A549 (cell line): ENCODE data around the gene PAX4. TPM values are rescaled to one million over a fixed set of nuclear protein-coding genes. Genes with fewer than 3 reads are reported as not detected.

Source experiments
- ATAC-seq, 2 experiments: fragments of 200-7000 bp in 1 of 2; fragments of >200 bp in 1 of 2; cut with Nextera tagmentation in 1 of 2; cut with Tn5 transposase in 1 of 2; 3 replicates each; pipeline versions ENCODE4 v1.8.0 to v1.9.1; 2018 to 2020; ENCODE audit warnings: mild to moderate bottlenecking in 1 of 2, moderate library complexity in 1 of 2
- CTCF ChIA-PET: fragments of 300-600 bp; sonication (Branson Sonifier 250); formaldehyde crosslinking; extraction: SDS; loops from one replicate; lab custom pipeline; 2021; ENCODE audit warnings: antibody characterized with exemption, inconsistent platforms; lab: Yijun Ruan, JAX
- POLR2A ChIA-PET: fragments of 350-600 bp; formaldehyde crosslinking; extraction: SDS; loops from one replicate; lab custom pipeline; 2021; ENCODE audit warnings: antibody characterized with exemption, inconsistent platforms; lab: Yijun Ruan, JAX
- DNase-seq, 2 experiments: peaks; one replicate each; pipeline versions ENCODE4 v3.0.0 to v3.0.0-alpha.2; 2011 to 2016; ENCODE audit warnings: low read depth in 1 of 2, low spot score in 1 of 2
- FAIRE-seq: peaks from 2 replicates; lab custom pipeline; 2011; peaks lifted over from hg19 to GRCh38; lab: Jason Lieb, UNC
- H3K27ac ChIP-seq, 2 experiments: fragments of >200 bp; sonication (Bioruptor Twin); formaldehyde crosslinking; 3 replicates each; pipeline ENCODE4 v1.5.1; 2016 to 2017
- H3K4me1 ChIP-seq: fragments of >200 bp; sonication (Bioruptor Twin); formaldehyde crosslinking; 3 replicates; pipeline ENCODE4 v1.6.1; 2016
- H3K4me2 ChIP-seq: fragments of >200 bp; sonication (Bioruptor Twin); formaldehyde crosslinking; 3 replicates; pipeline ENCODE4 v1.6.1; 2016
- H3K4me3 ChIP-seq: fragments of >200 bp; sonication (Bioruptor Twin); formaldehyde crosslinking; 3 replicates; pipeline ENCODE4 v1.5.1; 2016
- H3K9me3 ChIP-seq: fragments of >200 bp; sonication (Bioruptor Twin); formaldehyde crosslinking; 3 replicates; pipeline ENCODE4 v1.6.1; 2016
- BCL3 ChIP-seq: fragments of >200 bp; sonication (Bioruptor Twin); formaldehyde crosslinking; IDR thresholded peaks from 3 replicates; pipeline ENCODE4 v1.6.1; 2016
- BHLHE40 ChIP-seq: IDR thresholded peaks from 2 replicates; pipeline ENCODE4 v1.6.1; 2012; ENCODE audit warnings: low read depth, low read length, inconsistent platforms
- CBX2 ChIP-seq: fragments of 200-600 bp; sonication (generic); IDR thresholded peaks from 2 replicates; pipeline ENCODE4 v1.6.1; 2016; ENCODE audit warnings: low read depth, mild to moderate bottlenecking, borderline replicate concordance
- CEBPB ChIP-seq, 2 experiments: fragments of >200 bp in 1 of 2; sonication (Bioruptor Twin) in 1 of 2; formaldehyde crosslinking in 1 of 2; IDR thresholded peaks; 2 replicates each; pipeline ENCODE4 v1.6.1; 2012 to 2016
- CHD2 ChIP-seq: fragments of 150-350 bp; IDR thresholded peaks from 2 replicates; pipeline ENCODE4 v1.6.1; 2014; ENCODE audit warnings: low read length; ENCODE audit not compliant: partially characterized antibody
- CTCF ChIP-seq: fragments of >200 bp; sonication (Bioruptor Twin); formaldehyde crosslinking; IDR thresholded peaks from 3 replicates; pipeline ENCODE4 v1.5.1; 2016
- E2F6 ChIP-seq: IDR thresholded peaks from 2 replicates; pipeline ENCODE4 v1.6.1; 2012; ENCODE audit warnings: low read depth, borderline replicate concordance
- ELK1 ChIP-seq: fragments of 150-350 bp; IDR thresholded peaks from 2 replicates; pipeline ENCODE4 v1.6.1; 2014; ENCODE audit warnings: low read depth, mild to moderate bottlenecking, low read length
- FOSB ChIP-seq: fragments of 250-450 bp; sonication (Bioruptor Pico); IDR thresholded peaks from 2 replicates; pipeline ENCODE4 v1.5.0; 2020; ENCODE audit warnings: mild to moderate bottlenecking, moderate library complexity
- GATA3 ChIP-seq: IDR thresholded peaks from 2 replicates; pipeline ENCODE4 v1.6.1; 2012; ENCODE audit warnings: borderline replicate concordance
- HDAC2 ChIP-seq: fragments of 200-600 bp; sonication (generic); IDR thresholded peaks from 2 replicates; pipeline ENCODE4 v1.6.1; 2016
- HES2 ChIP-seq: fragments of >200 bp; sonication (Bioruptor Twin); formaldehyde crosslinking; IDR thresholded peaks from 2 replicates; pipeline ENCODE4 v1.6.1; 2016
- HEYL ChIP-seq: fragments of 250-450 bp; sonication (Bioruptor Pico); IDR thresholded peaks from 2 replicates; pipeline ENCODE4 v1.8.0; 2021; ENCODE audit warnings: mild to moderate bottlenecking, moderate library complexity
- HOXB13 ChIP-seq: fragments of 250-450 bp; sonication (Bioruptor Pico); IDR thresholded peaks from 2 replicates; pipeline ENCODE4 v1.5.0; 2020; ENCODE audit warnings: low read depth, mild to moderate bottlenecking, moderate library complexity
- JUN ChIP-seq, 2 experiments: fragments of >200 bp; sonication (Bioruptor Twin); formaldehyde crosslinking; IDR thresholded peaks; 2 replicates in 1 of 2; 3 replicates in 1 of 2; pipeline ENCODE4 v1.6.1; 2016 to 2017
- KDM5A ChIP-seq: fragments of 200-600 bp; sonication (generic); IDR thresholded peaks from 2 replicates; pipeline ENCODE4 v1.6.1; 2016; ENCODE audit warnings: antibody characterized with exemption, mild to moderate bottlenecking
- MAFK ChIP-seq: fragments of 450-650 bp; IDR thresholded peaks from 2 replicates; pipeline ENCODE4 v1.6.1; 2014; ENCODE audit not compliant: partially characterized antibody
- NPAS2 ChIP-seq: fragments of 250-450 bp; sonication (Bioruptor Pico); IDR thresholded peaks from 2 replicates; pipeline ENCODE4 v1.8.0; 2022; ENCODE audit warnings: mild to moderate bottlenecking, moderate library complexity, borderline replicate concordance
- NR3C1 ChIP-seq: fragments of >200 bp; sonication (Bioruptor Twin); formaldehyde crosslinking; IDR thresholded peaks from 3 replicates; pipeline ENCODE4 v1.6.1; 2017
- PBX3 ChIP-seq: IDR thresholded peaks from 2 replicates; pipeline ENCODE4 v1.6.1; 2012
- RAD21 ChIP-seq, 2 experiments: fragments of >200 bp in 1 of 2; sonication (Bioruptor Twin) in 1 of 2; formaldehyde crosslinking in 1 of 2; IDR thresholded peaks in 1 of 2; conservative IDR thresholded peaks in 1 of 2; 2 replicates in 1 of 2; 3 replicates in 1 of 2; pipeline ENCODE4 v1.6.1; 2012 to 2018; ENCODE audit warnings: inconsistent platforms in 1 of 2
- RCOR1 ChIP-seq: fragments of 150-350 bp; IDR thresholded peaks from 2 replicates; pipeline ENCODE4 v1.6.1; 2014; ENCODE audit warnings: antibody characterized with exemption, low read length, low read depth
- REST ChIP-seq: fragments of 200-600 bp; sonication (generic); IDR thresholded peaks from 2 replicates; pipeline ENCODE4 v1.6.1; 2016; ENCODE audit warnings: antibody characterized with exemption, mild to moderate bottlenecking, moderate library complexity
- RNF2 ChIP-seq: fragments of 200-600 bp; sonication (generic); IDR thresholded peaks from 2 replicates; pipeline ENCODE4 v1.6.1; 2016; ENCODE audit warnings: low read depth, mild to moderate bottlenecking, antibody characterized with exemption, moderate library complexity, borderline replicate concordance
- SMC3 ChIP-seq: fragments of >200 bp; sonication (Bioruptor Twin); formaldehyde crosslinking; IDR thresholded peaks from 3 replicates; pipeline ENCODE4 v1.6.1; 2018; ENCODE audit warnings: inconsistent platforms
- TP53 ChIP-seq: fragments of 250-450 bp; sonication (Bioruptor Pico); IDR thresholded peaks from 2 replicates; pipeline ENCODE4 v1.5.0; 2021; ENCODE audit warnings: mild to moderate bottlenecking, moderate library complexity
- USF2 ChIP-seq: fragments of 450-650 bp; IDR thresholded peaks from 2 replicates; pipeline ENCODE4 v1.6.1; 2014; ENCODE audit warnings: antibody characterized with exemption
- ZC3H11A ChIP-seq: fragments of 450-650 bp; IDR thresholded peaks from 2 replicates; pipeline ENCODE4 v1.6.1; 2014; ENCODE audit warnings: antibody characterized with exemption, mild to moderate bottlenecking
- ZSCAN20 ChIP-seq: fragments of 250-450 bp; sonication (Bioruptor Pico); IDR thresholded peaks from 2 replicates; pipeline ENCODE4 v1.8.0; 2022; ENCODE audit warnings: mild to moderate bottlenecking, moderate library complexity
- WGBS: methylation state at CpG from one replicate; pipeline ENCODE4 v1.1.6; 2017; ENCODE audit errors: missing lambda C conversion rate; 5-methylcytosine and 5-hydroxymethylcytosine counted together
- polyA plus RNA-seq, 4 experiments: library from polyadenylated mRNA; depleted of rRNA in 3 of 4; stranded (reverse); fragments of >200 nt; fragmentation: RNase III in 1 of 4; extraction: RNeasy Plus Mini Kit Qiagen cat#74134 plus additional on column Dnase treatment in 1 of 4; gene quantifications; 2 replicates in 3 of 4; 3 replicates in 1 of 4; pipeline ENCODE4 v1.2.3, GENCODE V29; 2011 to 2017

PAX4 gene
- polyA plus RNA-seq, 2 of the 4 experiments (the other 2 are of a cell fraction) = not detected

GRCh38 chr7:127651556-127652332, 33.8 kb upstream of the PAX4 start, which contains the start of gene SND1:
Gene SND1, plus strand, starts transcription at chr7:127652194. Its CDS starts 180 bp downstream, at chr7:127652374.
- peak within 1 kb of the TSS; percentile 83 for H3K4me3 ChIP-seq
- H3K4me2 ChIP-seq = peak within 1 kb of the TSS; percentile 96
- H3K9me3 ChIP-seq = no peaks in the 10 kb centered on the region
- ATAC-seq (peak; percentile 91 to 97), FAIRE-seq (no peak), DNase-seq (peak; percentile 99)
- peak within 1 kb of the TSS; percentile 94 to 96 for H3K27ac ChIP-seq
- WGBS = 3% methylated on average over 49 of the region's 67 CpGs
- ChIA-PET CTCF (no interaction called here), POLR2A (interaction anchor here (1.5 kb wide), 1 partner anchor 63 kb away, joined by 5 read pairs; the partner anchor contains the start of gene ARF5)
- H3K4me1 ChIP-seq = peaks cover 27% of the 10 kb centered on the region
- TF ChIP-seq USF2 (no peak), ZC3H11A (no peak), HDAC2 (no peak), HOXB13 (CRISPR knock-in tag) (peak; percentile 60; the same call in 1 of the 2 replicates), E2F6 (peak; percentile 73), PBX3 (no peak), TP53 (CRISPR knock-in tag) (0 out of 2 replicates have a peak, but pooled peaks have one; percentile 37), ZSCAN20 (no peak), NR3C1 (no peak), HEYL (CRISPR knock-in tag) (no peak), SMC3 (no peak), KDM5A (no peak), CHD2 (no peak), RNF2 (no peak), RAD21 (conservative IDR thresholded peaks at IDR 0.05 in 1 of 2, IDR thresholded peaks at IDR 0.05 in 1 of 2) (no peak), HES2 (no peak), CEBPB (IDR thresholded peaks at IDR 0.05) (no peak), REST (no peak), CTCF (no peak), GATA3 (no peak), CBX2 (no peak), JUN (IDR thresholded peaks at IDR 0.05) (peak; percentile 74 to 84), BHLHE40 (no peak), NPAS2 (no peak), RCOR1 (no peak), BCL3 (peak; percentile 53; the same call in 1 of the 3 replicates), FOSB (CRISPR knock-in tag) (no peak), ELK1 (no peak), MAFK (peak; percentile 95)
